ENCODE results near the gene DIP2C.

The DIP2C gene

DNA sequence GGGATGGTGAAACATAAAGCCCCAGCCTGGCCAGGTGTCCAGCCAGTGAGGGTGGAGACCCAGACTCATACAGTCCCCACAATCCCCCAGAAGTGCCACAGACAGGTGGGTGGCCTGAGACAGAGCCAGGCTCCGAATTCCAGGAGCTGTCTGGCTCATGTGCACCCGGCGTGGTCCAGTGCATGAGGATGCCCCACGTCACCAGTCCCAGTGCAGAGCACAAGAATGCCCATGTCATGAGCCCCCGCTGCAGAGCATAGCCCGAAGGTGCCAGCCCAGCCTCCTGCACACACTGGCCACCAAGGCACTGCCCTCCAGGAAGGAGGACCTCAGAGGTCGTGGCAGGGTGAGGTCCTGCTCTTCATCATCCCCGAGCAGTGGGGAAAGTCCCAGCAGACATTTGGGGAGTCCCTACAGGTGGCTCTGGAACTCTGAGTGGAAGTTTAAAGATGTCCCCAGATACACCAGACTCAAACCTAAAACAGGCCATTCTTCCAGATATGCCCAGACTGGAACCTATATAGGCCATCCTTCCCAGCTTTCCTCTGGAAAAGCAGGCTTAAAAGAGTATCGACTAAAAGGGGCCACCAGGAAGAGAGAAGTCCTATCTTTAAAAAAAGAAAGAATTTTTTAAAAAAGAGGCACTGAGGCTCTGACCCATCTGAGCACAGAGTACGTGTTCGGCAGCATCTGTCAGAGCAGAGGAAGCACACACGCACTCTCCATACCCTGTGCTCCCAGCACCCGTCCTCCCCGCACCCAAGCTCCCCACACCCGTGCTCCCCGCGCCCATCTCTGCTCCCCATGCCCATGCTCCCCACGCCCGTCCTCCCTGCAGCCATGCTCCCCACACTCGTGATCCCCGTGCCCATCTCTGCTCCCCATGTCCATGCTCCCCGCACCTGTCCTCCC is 11.5 kb downstream of the DIP2C start:
- no peak for DNase-seq (ENCODE audit: low read depth)

DNA sequence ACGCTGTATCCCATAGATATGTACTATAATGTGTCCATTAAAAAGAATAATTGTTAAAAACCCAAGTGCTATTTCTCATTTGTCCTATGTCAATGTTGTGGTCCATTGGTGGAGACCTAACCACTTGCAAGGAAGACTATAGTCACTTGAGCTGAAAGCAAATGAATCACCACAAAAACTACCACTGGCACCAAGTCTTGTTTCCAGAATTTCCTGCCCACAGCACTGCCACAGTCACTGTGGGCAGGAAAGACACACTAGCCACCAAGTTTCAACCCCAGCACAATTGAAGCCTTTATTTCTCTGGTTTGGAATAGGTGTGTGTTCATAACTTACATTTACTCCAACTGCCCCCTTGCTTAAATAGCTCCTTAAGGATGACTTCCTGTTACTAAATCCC is 12.4 kb downstream of the DIP2C start:
- no peak for DNase-seq (ENCODE audit: low read depth)

DNA sequence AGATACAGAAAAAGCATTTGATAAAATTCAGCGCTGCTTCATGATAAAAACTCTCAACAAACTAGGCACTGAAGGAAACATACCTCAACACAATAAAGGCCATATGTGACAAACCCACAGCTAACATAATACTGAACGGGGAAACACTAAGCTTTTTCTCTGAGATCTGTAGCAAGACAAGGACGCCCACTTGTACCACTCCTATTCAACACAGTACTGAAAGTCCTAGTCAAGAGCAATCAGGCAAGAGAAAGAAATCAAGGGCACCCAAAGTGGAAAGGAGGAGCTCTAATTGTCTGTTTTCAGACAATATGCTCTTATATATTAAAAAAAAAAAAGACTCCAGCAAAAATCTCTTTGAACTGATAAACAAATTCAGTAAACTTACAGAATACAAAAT is 13.3 kb downstream of the DIP2C start:
- no peak for DNase-seq (ENCODE audit: low read depth)

DNA sequence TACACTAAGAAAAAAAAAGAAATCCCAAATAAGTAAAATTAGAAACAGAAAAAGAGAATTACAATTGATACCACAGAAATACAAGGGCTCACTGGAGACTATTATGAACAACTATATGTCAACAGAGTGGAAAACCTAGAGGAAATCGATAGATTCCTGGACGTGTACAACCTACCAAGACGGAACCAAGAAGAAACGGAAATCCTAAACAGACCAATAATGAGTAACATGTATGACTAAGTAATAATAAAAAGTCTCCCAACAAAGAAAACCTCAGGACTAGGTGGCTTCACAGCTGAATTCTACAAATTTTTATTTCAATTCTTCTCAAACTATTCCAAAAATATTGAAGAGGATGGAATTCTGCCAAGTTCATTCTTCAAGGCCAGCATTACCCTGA is 13.9 kb downstream of the DIP2C start:
- DNase-seq (ENCODE audit: low read depth) = no peak

DNA sequence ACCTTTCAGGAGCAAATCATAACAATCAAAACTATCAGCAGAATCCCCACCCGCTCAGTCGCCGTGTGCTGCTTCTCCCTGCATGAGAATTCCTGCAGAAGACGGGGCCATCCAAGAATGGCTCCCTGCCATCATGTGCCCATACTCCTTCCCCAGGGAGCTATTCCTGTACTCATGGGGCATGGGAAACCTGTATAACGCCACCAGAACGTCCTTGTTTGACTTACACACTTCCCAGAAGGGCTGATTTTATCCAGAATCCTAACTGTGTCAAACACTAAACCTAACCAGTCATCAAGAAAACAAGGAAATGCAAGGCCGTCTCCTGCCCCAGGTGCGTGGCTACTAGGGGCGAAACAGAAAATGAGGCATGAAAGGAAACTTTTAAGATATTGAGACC is 16.0 kb downstream of the DIP2C start:
- DNase-seq (ENCODE audit: low read depth) = no peak

DNA sequence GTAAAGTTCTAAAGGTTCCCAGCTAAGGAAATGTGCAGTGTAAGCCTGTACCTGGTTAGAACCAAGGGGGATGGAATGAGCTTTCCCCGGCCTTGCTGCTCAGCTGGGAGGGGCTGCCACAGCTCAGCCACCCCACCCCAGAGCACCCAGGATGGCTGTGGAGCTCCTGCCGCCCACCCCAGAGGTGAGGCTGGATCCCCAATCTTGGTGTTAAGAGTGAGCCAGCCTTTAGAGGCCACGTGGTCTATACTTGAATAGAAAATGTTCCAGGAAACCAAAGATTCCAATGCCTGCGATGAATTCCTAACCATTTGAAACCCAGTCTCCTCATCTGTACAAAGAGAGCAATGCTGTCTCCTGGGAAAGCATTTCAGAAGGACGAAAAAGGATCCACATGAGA is 16.5 kb downstream of the DIP2C start:
- no peak for DNase-seq (ENCODE audit: low read depth)

DNA sequence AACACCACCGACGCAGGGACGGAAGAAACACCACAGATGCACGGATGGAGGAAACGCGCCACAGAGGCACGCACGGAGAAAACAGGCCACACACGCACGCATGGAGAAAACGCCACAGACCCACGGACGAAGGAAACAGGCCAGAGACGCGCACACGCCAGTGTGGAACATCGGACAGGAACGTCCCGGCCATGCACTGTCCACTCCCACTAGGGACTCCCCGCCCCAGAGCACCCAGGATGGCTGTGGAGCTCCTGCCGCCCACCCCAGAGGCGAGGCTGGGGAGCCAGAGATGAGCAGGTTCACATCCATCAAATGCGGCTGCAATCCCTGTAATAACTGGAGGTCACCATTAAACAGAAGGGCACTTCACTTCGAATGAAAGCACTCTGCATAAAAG is 17.3 kb downstream of the DIP2C start:
- no peak for DNase-seq (ENCODE audit: low read depth)

DNA sequence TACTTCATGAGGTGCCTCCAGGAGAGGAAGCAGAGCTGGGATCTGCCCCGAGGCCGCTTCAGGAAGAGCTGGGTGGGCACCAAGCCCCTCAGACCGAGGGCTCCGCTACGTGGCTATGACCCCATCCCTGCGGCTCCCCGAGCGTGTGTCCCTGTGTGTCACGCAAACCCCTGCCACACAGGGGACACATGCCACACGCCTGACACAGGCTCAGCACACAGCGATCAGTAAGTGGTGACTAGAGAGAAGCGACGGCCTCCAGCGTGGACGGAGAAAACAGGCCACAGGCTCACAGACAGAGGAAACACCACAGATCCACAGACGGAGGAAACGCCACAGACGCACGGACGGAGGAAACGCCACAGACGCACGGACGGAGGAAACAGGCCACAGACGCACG is 18.5 kb downstream of the DIP2C start:
- DNase-seq (ENCODE audit: low read depth) = no peak

DNA sequence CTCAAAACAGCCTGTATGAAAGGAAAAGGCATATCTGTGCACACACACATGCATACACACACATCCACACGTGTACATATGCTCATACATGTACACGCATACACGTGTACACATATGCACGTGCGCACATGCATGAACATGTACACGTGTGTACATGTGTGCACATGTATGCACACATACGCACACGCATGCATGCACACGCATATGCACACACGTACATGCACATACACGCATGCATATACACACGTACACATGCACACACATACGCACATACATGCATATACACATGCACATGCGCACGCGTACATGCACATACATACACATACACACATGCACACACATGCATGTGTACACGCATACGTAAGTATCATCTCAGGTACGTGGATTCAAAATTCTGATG is 19.4 kb downstream of the DIP2C start:
- DNase-seq (ENCODE audit: low read depth) = no peak

DNA sequence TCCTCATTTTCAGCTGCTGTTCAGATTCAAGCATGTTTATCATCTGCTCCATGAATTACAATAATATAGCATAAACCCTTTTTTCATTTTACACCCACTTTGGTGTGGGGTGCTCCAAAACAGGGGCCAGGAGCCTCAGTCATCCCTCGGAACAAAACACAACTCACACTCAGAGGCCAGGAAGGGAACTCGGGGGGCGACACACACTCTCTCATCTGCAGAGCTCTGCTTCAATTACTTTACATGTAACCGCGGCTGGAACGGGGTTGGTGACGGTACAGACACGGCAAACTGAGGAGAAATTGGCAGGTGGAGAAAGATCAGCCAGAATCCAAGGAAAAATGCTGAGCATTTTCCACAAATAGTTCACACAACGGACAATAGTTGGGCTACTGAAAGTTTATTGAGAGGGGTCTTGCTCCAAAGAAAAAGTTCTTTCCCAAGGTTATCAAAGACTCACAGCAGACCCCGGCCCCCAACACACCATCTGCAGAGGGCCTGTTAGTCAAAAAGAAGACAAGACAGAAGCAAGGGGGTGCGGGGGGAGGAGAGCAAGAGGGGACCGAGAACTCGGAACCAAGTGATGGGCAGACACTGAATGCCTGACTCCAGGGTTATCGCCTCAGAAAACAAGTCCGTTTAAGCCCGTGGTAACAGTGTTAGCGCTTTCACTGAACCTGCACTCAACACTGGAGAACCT is 20.5 kb downstream of the DIP2C start:
- no peak for DNase-seq (ENCODE audit: low read depth)

DNA sequence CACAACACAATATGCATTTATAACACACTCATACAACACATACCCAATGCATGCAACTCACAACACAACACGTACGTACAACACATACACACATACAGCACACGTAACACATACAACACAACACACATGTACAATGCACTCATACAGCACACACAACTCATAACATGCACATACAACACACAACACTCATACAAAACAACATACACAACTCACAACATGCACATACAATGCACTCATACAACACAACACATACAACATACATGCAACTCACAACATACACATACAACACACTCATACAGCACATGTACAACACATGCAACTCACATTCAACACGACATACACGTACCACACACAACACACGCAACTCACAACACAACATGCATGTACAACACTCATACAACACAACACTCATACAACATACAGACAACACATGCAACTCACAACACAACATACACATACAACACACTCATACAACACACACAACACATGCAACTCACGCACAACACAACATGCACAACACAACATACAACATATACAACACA is 21.8 kb downstream of the DIP2C start:
- no peak for DNase-seq (ENCODE audit: low read depth)

DNA sequence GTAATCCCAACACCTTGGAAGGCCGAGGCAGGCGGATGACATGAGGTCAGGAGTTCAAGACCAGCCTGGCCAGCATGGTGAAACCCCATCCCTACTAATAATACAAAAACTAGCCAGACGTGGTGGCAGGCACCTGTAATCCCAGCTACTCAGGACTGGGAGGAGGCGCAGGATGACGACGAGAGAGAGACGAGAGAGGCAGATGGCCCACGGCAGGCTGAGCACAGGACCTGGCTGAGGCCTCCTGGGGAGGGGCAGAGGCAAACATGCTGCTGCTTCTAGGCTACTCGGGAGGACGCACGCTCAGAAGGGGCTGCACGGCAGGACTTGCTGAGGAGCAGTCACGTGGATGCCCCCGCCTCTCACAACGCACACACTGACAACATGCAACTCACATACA is 22.4 kb downstream of the DIP2C start:
- DNase-seq (ENCODE audit: low read depth) = no peak

DNA sequence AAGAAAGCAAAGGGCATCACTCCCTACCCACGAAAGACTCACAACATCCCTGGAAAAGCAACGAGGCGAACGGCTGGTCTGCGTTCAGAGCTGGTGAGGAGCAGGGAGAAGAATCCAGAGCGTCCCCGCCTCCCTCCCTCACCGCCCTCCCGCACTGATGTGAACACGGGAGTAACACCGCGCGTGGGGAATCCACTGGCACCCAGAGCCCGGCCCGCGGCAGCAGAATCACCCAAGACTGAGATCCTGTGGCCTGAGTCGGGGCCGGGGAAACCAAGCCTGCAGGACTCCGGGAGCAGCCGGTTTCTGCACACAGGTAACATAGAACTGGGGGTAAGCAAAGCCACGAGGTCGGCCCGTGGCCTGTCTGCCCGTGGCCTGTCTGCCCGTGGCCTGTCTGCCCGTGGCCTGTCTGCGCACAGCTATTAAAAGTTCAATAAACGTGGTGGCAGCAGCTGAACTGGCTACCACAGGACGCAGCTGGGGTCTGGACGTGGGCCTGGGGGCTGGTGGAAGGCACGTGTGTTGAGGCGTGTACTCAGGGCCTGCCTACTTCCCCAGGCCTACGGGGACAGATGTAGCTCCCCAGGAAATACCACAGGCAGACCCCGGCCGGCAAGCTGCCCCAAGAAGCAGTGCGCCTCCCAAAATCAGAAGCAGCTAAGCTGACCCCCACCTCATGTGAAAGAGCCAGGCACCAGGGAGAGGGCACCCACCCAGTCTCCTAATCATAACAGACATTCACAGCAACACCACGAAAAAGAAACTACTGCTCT is 23.0 kb downstream of the DIP2C start:
- no peak for DNase-seq (ENCODE audit: low read depth)

DNA sequence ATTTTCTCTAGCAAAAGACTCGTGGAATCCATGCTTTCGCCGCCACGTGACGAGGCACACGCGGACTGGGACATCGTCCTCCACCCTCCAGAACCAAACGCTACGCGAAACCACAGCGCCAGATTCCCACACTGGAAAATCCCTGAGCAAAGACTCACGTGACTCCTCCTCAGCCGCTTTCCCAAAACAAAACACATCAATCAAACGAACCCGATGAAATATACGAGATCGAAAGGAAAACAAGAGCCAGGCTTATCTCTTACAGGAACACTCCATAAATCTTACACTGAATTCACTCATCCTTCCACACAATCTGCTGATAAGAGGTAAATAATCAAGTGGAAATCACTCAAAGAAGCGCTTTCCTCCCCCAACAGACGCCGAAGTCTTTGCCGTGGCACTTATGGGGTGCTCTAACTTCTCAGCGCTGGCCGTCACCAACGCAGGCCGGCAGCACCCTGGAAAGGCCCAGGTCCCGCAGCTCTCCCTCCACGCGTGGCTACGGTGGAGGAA is 23.8 kb downstream of the DIP2C start:
- DNase-seq (ENCODE audit: low read depth) = no peak

DNA sequence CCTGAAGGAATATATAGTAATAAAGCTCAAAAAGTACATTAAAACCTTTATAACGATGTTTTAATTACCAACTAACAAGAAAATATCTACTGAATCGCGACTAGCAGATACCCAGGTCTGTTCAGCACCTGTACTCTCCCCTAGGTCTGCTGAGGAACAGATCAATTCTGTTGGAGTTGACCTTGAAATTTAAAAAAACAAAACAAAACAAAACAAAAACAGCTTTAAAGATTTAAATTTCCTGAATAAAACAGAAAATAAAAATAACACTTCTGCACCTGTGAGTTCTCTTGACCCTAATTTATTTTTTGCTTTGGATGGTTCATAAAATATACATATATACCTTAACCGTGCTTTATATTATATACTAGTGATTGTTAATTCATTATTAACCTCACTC is 24.6 kb downstream of the DIP2C start:
- DNase-seq (ENCODE audit: low read depth) = no peak

DNA sequence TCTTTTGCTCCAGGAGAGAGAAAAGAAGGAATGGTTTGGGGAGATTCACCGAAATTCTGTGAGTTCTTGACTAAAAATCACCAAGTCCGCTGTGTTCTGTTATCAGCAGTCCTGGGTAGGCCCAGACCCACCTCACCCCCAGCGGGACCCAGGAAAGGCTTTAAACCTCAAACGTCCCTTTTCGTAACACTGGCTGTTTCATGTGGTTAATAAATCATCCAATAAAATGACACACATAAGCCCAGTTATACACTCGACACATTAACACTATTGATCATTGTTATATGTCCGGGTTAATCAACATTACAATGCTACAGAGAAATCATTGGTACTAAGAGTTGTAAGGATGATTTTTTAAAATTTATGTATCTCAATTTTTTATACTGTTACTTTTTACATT is 25.2 kb downstream of the DIP2C start:
- DNase-seq (ENCODE audit: low read depth) = no peak

DNA sequence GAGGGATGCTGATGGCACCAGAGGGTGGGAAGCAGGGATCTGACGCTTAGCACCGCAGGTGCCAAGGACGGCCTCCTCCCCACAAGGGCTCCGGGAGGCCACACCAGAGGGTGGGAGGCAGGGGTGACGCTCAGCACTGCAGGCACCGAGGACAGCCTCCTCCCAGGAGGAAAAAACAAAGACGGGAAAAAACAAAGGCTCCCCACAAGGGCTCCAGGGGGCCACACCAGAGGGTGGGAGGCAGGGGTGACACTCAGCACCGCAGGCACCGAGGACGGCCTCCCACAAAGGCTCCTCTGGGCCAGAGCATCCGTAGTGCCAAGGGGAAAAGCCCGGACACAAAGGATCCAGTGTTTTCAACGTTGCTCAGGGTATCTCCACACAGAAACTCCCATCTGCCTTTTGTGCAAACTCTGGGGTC is 25.6 kb downstream of the DIP2C start:
- no peak for DNase-seq (ENCODE audit: low read depth)

DNA sequence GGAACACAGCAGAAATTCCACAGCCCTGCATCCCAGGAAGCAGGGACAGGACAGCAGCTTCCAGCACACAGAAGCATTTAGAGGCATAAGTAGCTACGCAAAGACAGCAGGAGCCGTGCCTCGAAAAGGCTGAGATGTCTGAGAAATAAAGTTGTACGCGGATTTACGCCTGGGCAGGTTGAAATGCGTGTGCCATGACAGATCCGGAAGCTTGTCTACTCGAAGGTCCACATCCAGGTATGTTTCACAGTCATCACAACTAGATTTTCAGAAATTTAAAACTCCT is 26.1 kb downstream of the DIP2C start:
- no peak for DNase-seq (ENCODE audit: low read depth)

DNA sequence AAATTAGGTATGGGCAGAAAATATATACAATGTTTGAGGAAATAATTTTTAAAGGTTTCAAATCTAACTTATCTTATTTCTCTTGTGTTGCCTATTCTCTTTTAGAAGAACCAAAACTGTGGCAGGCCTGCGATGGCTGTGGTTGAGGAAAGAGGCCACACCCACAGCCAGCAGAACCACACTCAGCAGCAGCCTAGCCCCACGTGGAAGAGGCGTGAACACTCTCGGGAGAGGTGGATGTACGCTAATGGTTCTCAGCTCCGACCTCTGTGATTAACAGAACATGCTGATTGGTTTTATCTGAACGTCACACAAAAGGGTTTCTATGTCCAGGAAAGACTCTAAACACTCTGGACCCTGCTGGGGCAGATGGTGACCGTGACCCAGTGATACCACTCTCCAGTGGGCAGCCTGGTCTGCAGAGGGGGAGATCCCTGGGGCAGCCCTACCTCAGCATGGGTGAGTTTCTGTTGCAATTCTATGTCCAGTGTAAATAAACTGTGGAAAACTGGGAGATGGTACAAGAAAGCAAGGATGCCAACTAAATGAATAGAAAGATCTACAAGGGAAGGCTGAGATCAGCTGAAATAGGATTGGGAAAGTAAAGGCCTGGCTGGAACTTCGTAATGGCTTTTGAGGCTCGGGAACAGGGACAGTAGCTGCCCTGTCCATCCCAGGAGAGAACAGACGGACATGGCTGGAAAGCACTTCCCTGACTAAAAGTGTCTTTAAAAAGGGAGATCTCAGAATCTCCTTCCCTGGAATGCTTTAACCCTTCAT is 26.6 kb downstream of the DIP2C start:
- no peak for DNase-seq (ENCODE audit: low read depth)

DNA sequence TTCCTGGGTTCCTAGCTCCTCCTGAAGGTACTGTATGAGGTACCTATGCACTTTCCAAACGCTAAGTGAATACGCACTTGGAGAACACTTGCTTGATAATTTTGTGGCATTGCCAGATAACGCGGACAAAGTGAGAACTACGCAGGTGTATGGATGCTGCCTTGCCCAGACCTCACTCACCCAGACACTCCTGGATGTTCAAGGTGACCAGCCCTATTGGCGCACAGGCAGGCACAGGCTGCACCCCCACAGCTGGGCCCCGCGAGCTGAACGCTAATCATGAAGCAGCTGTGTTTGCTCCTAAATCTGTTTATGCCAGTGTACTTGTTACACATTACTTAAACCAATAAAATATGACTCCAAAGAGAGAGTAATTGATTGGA is 27.3 kb downstream of the DIP2C start:
- DNase-seq (ENCODE audit: low read depth) = no peak

DNA sequence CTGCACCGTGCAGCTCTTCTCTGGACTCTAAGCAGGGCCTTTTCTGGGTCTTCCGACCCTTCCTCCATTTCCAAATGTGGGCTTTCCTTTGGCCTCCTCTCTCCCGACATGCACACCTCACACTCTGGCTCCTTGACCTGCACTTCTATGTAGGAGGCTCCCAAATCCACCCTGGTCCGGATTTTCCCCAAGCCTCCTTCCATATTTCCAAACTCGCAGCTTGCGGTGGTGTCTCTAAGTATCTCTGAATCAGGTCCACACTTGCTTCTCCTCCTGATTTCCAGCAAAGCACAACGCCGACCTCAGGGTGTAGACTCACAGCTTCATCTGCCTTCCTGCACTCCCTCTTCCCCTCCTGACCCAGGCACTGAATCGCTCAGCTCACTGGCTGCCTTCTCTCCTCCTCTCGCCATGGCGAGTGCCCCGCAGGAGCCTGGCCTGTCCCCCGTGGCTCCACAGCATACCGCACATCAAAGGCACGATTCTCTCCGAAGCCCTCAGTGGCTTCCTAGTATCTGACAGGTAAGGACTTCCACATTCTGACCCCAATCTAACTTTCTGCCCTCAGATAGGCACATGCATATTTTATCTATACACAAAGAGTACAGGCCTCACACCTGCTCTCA is 27.8 kb downstream of the DIP2C start:
- no peak for DNase-seq (ENCODE audit: low read depth)

Measured in HS-27A (cell line).